ENCODE data around the gene GSTO1. TPM values are rescaled to one million over a fixed set of nuclear protein-coding genes. Genes with fewer than 3 reads are reported as not detected.

Gene GSTO1
- total and polyA plus RNA-seq, 2 of the 13 experiments (the other 11 are each of a cell fraction or from before 2014, with no cell fraction given), result 228 to 300 TPM

DNA sequence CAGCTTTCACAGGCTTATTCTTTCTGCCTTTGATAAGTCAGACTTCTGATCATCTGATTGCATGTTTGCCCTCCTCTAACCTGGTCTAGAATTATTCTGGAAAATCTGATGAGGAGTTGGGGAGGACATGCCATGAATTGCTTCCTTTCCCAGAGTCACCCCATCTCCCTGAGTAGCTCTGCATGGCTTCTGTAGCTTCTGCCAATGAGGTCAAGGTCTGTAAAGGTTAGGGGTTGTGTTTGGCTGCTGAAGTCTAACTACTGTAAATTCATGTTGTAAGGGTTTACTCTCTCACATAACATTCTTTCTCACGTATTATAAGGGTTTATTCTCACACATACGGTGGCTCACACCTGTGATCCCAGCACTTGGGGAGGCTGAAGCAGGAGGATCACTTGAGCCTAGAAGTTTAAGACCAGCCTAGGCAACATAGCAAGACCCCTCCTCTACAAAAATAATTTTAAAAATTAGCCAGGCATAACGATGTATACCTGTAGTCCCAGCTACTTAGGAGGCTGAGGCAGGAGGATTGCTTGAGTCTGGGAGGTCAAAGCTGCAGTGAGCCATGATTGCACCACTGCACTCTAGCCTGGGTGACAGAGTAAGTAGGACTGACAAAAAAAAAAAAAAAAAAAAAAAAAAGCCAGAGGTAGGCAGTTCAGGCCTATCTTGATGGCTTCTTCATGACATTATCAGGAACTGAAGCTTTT lies 25.0 kb downstream of the GSTO1 start (continued):
- TF ChIP-seq, protein P1, sequence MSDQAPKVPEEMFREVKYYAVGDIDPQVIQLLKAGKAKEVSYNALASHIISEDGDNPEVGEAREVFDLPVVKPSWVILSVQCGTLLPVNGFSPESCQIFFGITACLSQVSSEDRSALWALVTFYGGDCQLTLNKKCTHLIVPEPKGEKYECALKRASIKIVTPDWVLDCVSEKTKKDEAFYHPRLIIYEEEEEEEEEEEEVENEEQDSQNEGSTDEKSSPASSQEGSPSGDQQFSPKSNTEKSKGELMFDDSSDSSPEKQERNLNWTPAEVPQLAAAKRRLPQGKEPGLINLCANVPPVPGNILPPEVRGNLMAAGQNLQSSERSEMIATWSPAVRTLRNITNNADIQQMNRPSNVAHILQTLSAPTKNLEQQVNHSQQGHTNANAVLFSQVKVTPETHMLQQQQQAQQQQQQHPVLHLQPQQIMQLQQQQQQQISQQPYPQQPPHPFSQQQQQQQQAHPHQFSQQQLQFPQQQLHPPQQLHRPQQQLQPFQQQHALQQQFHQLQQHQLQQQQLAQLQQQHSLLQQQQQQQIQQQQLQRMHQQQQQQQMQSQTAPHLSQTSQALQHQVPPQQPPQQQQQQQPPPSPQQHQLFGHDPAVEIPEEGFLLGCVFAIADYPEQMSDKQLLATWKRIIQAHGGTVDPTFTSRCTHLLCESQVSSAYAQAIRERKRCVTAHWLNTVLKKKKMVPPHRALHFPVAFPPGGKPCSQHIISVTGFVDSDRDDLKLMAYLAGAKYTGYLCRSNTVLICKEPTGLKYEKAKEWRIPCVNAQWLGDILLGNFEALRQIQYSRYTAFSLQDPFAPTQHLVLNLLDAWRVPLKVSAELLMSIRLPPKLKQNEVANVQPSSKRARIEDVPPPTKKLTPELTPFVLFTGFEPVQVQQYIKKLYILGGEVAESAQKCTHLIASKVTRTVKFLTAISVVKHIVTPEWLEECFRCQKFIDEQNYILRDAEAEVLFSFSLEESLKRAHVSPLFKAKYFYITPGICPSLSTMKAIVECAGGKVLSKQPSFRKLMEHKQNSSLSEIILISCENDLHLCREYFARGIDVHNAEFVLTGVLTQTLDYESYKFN (CRISPR knock-in tag; conservative IDR thresholded peaks at IDR 0.05), result peak; percentile 59
- TF ChIP-seq SOX6 (IDR thresholded peaks at IDR 0.05), result no peak
- 0 out of 2 replicates have a peak, but pooled peaks have one; percentile 18 for TF ChIP-seq SOX6 (CRISPR knock-in tag; IDR thresholded peaks at IDR 0.05)
- peak; percentile 85 for TF ChIP-seq NR2F6 (IDR thresholded peaks at IDR 0.05)
- TF ChIP-seq NR2F6 (CRISPR knock-in tag; IDR thresholded peaks at IDR 0.05), result peak; percentile 80
- 0 out of 2 replicates have a peak, but pooled peaks have one; percentile 46 for TF ChIP-seq HOXD1 (CRISPR knock-in tag; IDR thresholded peaks at IDR 0.05)
- peak; percentile 79 for TF ChIP-seq MED1 (CRISPR knock-in tag; IDR thresholded peaks at IDR 0.05)
- TF ChIP-seq SOX13 (IDR thresholded peaks at IDR 0.05), result no peak
- peak in 1 of 2 experiments; percentile 9; a peak in 1 of 4 replicates for TF ChIP-seq SOX13 (CRISPR knock-in tag; conservative IDR thresholded peaks at IDR 0.05 in 1 of 2, IDR thresholded peaks at IDR 0.05 in 1 of 2)
- 0 out of 2 replicates have a peak, but pooled peaks have one; percentile 22 for TF ChIP-seq POGZ (CRISPR knock-in tag; IDR thresholded peaks at IDR 0.05)
- 0 out of 2 replicates have a peak, but pooled peaks have one; percentile 43 for TF ChIP-seq ZNF501 (CRISPR knock-in tag; IDR thresholded peaks at IDR 0.05)
- TF ChIP-seq ISL2 (CRISPR knock-in tag; IDR thresholded peaks at IDR 0.05), result 0 out of 2 replicates have a peak, but pooled peaks have one; percentile 19
- TF ChIP-seq EP300 (IDR thresholded peaks at IDR 0.05; ENCODE audit: low read depth in 2 of 2, low read length in 2 of 2), result peak in 1 of 2 experiments; percentile 39; a peak in 1 of 4 replicates
- TF ChIP-seq EP300 (CRISPR knock-in tag; IDR thresholded peaks at IDR 0.05; ENCODE audit: borderline replicate concordance), result no peak

Data from HepG2 (cell line).